Panc1 (cell line): ENCODE data around the gene IFITM1. TPM values are rescaled to one million over a fixed set of nuclear protein-coding genes. Genes with fewer than 3 reads are reported as not detected.

ENCODE experiments used
- ATAC-seq: fragments of 200-7000 bp; cut with Tn5 transposase; 2 replicates; pipeline ENCODE4 v1.9.1; 2020; ENCODE audit warnings: mild to moderate bottlenecking, moderate library complexity
- BruUV-seq: library from RNA; stranded (reverse); fragments of 400-500 nt; replicated peaks from 2 replicates; lab custom pipeline; 2021; lab: Mats Ljungman, UMichigan
- CTCF ChIA-PET: fragments of 300-600 bp; sonication (Branson Sonifier 250); formaldehyde crosslinking; loops from one replicate; lab custom pipeline; 2022; ENCODE audit warnings: antibody characterized with exemption; lab: Charles Lee
- POLR2A ChIA-PET: fragments of 300-600 bp; sonication (Branson Sonifier 250); formaldehyde crosslinking; loops from one replicate; lab custom pipeline; 2022; ENCODE audit warnings: antibody characterized with exemption; lab: Charles Lee
- DNase-seq: peaks from one replicate; pipeline ENCODE4 v3.0.0-alpha.2; 2010; ENCODE audit warnings: low read depth, low spot score
- H3K27ac ChIP-seq: 2 replicates; pipeline ENCODE4 v1.5.1; 2011; ENCODE audit warnings: mild to moderate bottlenecking, low read length, inconsistent platforms
- H3K27me3 ChIP-seq: fragments of 200-500 bp; sonication (Bioruptor generic); 2 replicates; pipeline ENCODE4 v1.6.0; 2014; ENCODE audit warnings: low read length, inconsistent platforms; ENCODE audit not compliant: control insufficient read depth, insufficient read depth
- H3K36me3 ChIP-seq: fragments of 200-500 bp; sonication (Bioruptor generic); 2 replicates; pipeline ENCODE4 v1.5.1; 2014; ENCODE audit warnings: inconsistent platforms, mild to moderate bottlenecking, low read length, moderate library complexity; ENCODE audit not compliant: control insufficient read depth, insufficient read depth
- H3K4me1 ChIP-seq: 2 replicates; pipeline ENCODE4 v1.5.1; 2011; ENCODE audit warnings: inconsistent platforms, mild to moderate bottlenecking, low read length, moderate library complexity; ENCODE audit not compliant: control insufficient read depth, insufficient read depth
- H3K4me3 ChIP-seq, 2 experiments: 2 replicates each; pipeline ENCODE4 v1.5.1; 2011 to 2012; ENCODE audit warnings: low read depth in 2 of 2, low read length in 2 of 2, mild to moderate bottlenecking in 2 of 2, inconsistent platforms in 1 of 2, moderate library complexity in 1 of 2
- H3K9me3 ChIP-seq: fragments of 200-500 bp; sonication (Bioruptor generic); 2 replicates; pipeline ENCODE4 v1.5.1; 2014; ENCODE audit warnings: low read depth, mild to moderate bottlenecking, inconsistent platforms, low read length, moderate library complexity; ENCODE audit not compliant: control insufficient read depth, insufficient read depth
- POLR2AphosphoS5 ChIP-seq: IDR thresholded peaks from 2 replicates; pipeline ENCODE4 v1.6.1; 2012; ENCODE audit warnings: mild to moderate bottlenecking, low read depth, low read length, moderate library complexity
- SIN3A ChIP-seq: IDR thresholded peaks from 2 replicates; pipeline ENCODE4 v1.6.1; 2012; ENCODE audit warnings: low read depth, mild to moderate bottlenecking, low read length, moderate library complexity, borderline replicate concordance; ENCODE audit not compliant: insufficient read depth
- TCF7L2 ChIP-seq: IDR thresholded peaks from 2 replicates; pipeline ENCODE4 v1.6.1; 2011; ENCODE audit warnings: mild to moderate bottlenecking, low read depth, low read length, inconsistent platforms
- in situ Hi-C: cut with HindIII; loops from 2 replicates; pipeline ENCODE4 v1.10.0; 2016; ENCODE audit warnings: low sequenced_read_pairs, low pct_unique_long_range_greater_than_20kb
- intact Hi-C: fragments of 100-400 bp; cut with micrococcal nuclease; formaldehyde crosslinking; loops from one replicate; pipeline ENCODE4 v1.10.0; 2022; ENCODE audit not compliant: unreplicated experiment
- total RNA-seq: library from RNA; stranded (reverse); gene quantifications from one replicate; pipeline ENCODE4 v1.2.1, GENCODE V29; 2021; ENCODE audit not compliant: unreplicated experiment
- TF ChIP-seq, protein P1 (sequence below): fragments of 450-650 bp; IDR thresholded peaks from 2 replicates; pipeline ENCODE4 v1.5.1; 2017; ENCODE audit warnings: mild to moderate bottlenecking
- TF ChIP-seq, protein P2 (sequence below), 2 experiments: IDR thresholded peaks; 2 replicates each; pipeline ENCODE4 v1.6.1; 2011 to 2012; ENCODE audit warnings: low read depth in 2 of 2, control low read depth in 1 of 2, low read length in 1 of 2, mild to moderate bottlenecking in 1 of 2, moderate library complexity in 1 of 2; ENCODE audit not compliant: insufficient read depth in 1 of 2

The IFITM1 gene
- total RNA-seq, 1 experiment from 2014 or later: 66.3 TPM

- ChIA-PET CTCF (no interaction called here), POLR2A (no interaction called here)
- 0 out of 2 replicates have a peak, but pooled peaks cover 3% of the 10 kb centered on the region for H3K9me3 ChIP-seq
- no peak overlapping the region for H3K27ac ChIP-seq
- H3K36me3 ChIP-seq: no peaks in the 10 kb centered on the region
- no peaks in the 10 kb centered on the region; the same call in 1 of the 2 replicates for H3K27me3 ChIP-seq
- TF ChIP-seq POLR2AphosphoS5 (no peak), SIN3A (no peak), TCF7L2 (no peak)
- TF ChIP-seq, protein P1, sequence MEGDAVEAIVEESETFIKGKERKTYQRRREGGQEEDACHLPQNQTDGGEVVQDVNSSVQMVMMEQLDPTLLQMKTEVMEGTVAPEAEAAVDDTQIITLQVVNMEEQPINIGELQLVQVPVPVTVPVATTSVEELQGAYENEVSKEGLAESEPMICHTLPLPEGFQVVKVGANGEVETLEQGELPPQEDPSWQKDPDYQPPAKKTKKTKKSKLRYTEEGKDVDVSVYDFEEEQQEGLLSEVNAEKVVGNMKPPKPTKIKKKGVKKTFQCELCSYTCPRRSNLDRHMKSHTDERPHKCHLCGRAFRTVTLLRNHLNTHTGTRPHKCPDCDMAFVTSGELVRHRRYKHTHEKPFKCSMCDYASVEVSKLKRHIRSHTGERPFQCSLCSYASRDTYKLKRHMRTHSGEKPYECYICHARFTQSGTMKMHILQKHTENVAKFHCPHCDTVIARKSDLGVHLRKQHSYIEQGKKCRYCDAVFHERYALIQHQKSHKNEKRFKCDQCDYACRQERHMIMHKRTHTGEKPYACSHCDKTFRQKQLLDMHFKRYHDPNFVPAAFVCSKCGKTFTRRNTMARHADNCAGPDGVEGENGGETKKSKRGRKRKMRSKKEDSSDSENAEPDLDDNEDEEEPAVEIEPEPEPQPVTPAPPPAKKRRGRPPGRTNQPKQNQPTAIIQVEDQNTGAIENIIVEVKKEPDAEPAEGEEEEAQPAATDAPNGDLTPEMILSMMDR: no peak
- ATAC-seq (no peak), DNase-seq (no peak)
- peaks cover 14% of the 10 kb centered on the region for H3K4me1 ChIP-seq
- in situ Hi-C loops (no loop called here), intact Hi-C loops (no loop called here)
- H3K4me3 ChIP-seq: no peak overlapping the region
- no TSS peak for BruUV-seq
Observed at GRCh38 chr11:272195-272930, 41.5 kb upstream of the IFITM1 start.

DNA sequence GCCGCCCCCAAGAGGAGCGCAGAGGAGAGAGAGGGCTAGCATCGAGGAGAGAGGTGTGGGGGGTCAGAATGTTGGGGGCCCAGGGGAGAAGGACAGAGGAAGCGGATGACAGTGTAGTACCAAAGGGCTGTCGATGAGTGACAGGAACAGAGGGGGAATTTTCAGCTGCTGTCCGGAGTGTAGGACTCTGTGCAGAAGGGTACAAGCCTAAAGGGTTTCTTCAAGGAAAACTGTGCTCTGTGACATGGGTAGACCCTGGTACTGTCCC is 41.0 kb upstream of the IFITM1 start:
- POLR2A ChIA-PET: no interaction called here
- Histone ChIP-seq H3K36me3 (no peaks in the 10 kb centered on the region), H3K9me3 (0 out of 2 replicates have a peak, but pooled peaks cover 3% of the 10 kb centered on the region), H3K27me3 (no peaks in the 10 kb centered on the region; the same call in 1 of the 2 replicates), H3K27ac (no peak overlapping the region), H3K4me3 (no peak overlapping the region), H3K4me1 (peaks cover 11% of the 10 kb centered on the region)
- no TSS peak for BruUV-seq
- in situ Hi-C loops (no loop called here), intact Hi-C loops (no loop called here)
- CTCF ChIA-PET: no interaction called here
- DNase-seq: no peak
- TF ChIP-seq SIN3A: no peak
- TF ChIP-seq, protein P1: no peak
- TF ChIP-seq, protein P2, sequence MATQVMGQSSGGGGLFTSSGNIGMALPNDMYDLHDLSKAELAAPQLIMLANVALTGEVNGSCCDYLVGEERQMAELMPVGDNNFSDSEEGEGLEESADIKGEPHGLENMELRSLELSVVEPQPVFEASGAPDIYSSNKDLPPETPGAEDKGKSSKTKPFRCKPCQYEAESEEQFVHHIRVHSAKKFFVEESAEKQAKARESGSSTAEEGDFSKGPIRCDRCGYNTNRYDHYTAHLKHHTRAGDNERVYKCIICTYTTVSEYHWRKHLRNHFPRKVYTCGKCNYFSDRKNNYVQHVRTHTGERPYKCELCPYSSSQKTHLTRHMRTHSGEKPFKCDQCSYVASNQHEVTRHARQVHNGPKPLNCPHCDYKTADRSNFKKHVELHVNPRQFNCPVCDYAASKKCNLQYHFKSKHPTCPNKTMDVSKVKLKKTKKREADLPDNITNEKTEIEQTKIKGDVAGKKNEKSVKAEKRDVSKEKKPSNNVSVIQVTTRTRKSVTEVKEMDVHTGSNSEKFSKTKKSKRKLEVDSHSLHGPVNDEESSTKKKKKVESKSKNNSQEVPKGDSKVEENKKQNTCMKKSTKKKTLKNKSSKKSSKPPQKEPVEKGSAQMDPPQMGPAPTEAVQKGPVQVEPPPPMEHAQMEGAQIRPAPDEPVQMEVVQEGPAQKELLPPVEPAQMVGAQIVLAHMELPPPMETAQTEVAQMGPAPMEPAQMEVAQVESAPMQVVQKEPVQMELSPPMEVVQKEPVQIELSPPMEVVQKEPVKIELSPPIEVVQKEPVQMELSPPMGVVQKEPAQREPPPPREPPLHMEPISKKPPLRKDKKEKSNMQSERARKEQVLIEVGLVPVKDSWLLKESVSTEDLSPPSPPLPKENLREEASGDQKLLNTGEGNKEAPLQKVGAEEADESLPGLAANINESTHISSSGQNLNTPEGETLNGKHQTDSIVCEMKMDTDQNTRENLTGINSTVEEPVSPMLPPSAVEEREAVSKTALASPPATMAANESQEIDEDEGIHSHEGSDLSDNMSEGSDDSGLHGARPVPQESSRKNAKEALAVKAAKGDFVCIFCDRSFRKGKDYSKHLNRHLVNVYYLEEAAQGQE (IDR thresholded peaks at IDR 0.05; ENCODE audit: insufficient read depth in 1 of 2, low read depth in 2 of 2, low read length in 1 of 2): no peak
- no peak for TF ChIP-seq POLR2AphosphoS5
- TF ChIP-seq TCF7L2: no peak
- no peak for ATAC-seq
